Caco-2 (cell line): Measurements from ENCODE around the gene FAM171A2. TPM values are rescaled to one million over a fixed set of nuclear protein-coding genes. Genes with fewer than 3 reads are reported as not detected.
A peak's percentile ranks its signal among the peaks of the same experiment; 100 is the strongest.

Experiments used
- BruUV-seq: library from RNA; stranded (reverse); fragments of 400-500 nt; replicated peaks from 2 replicates; lab custom pipeline; 2021; lab: Mats Ljungman, UMichigan
- CTCF ChIA-PET: fragments of 300-600 bp; sonication (Branson Sonifier 250); formaldehyde crosslinking; loops from one replicate; lab custom pipeline; 2022; ENCODE audit warnings: antibody characterized with exemption; lab: Charles Lee
- POLR2A ChIA-PET: fragments of 300-600 bp; sonication (Branson Sonifier 250); formaldehyde crosslinking; loops from one replicate; lab custom pipeline; 2022; ENCODE audit warnings: antibody characterized with exemption; lab: Charles Lee
- DNase-seq, 2 experiments: peaks; one replicate each; pipeline versions ENCODE4 v3.0.0 to v3.0.0-alpha.2; 2020 to 2022
- H3K27me3 ChIP-seq: replicated peaks from 2 replicates; pipeline ENCODE4 v1.6.0; 2011; ENCODE audit warnings: low read length; ENCODE audit not compliant: control insufficient read depth, insufficient read depth
- H3K36me3 ChIP-seq: 2 replicates; pipeline ENCODE4 v1.5.1; 2011; ENCODE audit warnings: low read length; ENCODE audit not compliant: control insufficient read depth, insufficient read depth
- H3K4me1 ChIP-seq: fragments of 250-450 bp; sonication (Bioruptor Pico); 2 replicates; pipeline ENCODE4 v1.5.1; 2020; ENCODE audit warnings: mild to moderate bottlenecking
- H3K4me3 ChIP-seq: 2 replicates; pipeline ENCODE4 v1.5.1; 2011; ENCODE audit warnings: low read depth, mild to moderate bottlenecking, control low read depth, low read length
- H3K9me3 ChIP-seq: fragments of 250-450 bp; sonication (Bioruptor Pico); 2 replicates; pipeline ENCODE4 v1.5.1; 2020; ENCODE audit warnings: mild to moderate bottlenecking, moderate library complexity
- H3K27ac Mint-ChIP-seq: one replicate; pipeline ENCODE4 v1.8.0; 2022; ENCODE audit warnings: mixed read lengths; ENCODE audit not compliant: unreplicated experiment
- H3K27me3 Mint-ChIP-seq: one replicate; pipeline ENCODE4 v1.8.0; 2022; ENCODE audit warnings: mixed read lengths; ENCODE audit not compliant: insufficient read depth, unreplicated experiment
- H3K36me3 Mint-ChIP-seq: one replicate; pipeline ENCODE4 v1.8.0; 2022; ENCODE audit warnings: mild to moderate bottlenecking, mixed read lengths; ENCODE audit not compliant: insufficient read depth, unreplicated experiment
- H3K4me1 Mint-ChIP-seq: one replicate; pipeline ENCODE4 v1.8.0; 2022; ENCODE audit warnings: low read depth, mixed read lengths; ENCODE audit not compliant: unreplicated experiment
- H3K4me3 Mint-ChIP-seq: one replicate; pipeline ENCODE4 v1.8.0; 2022; ENCODE audit warnings: mild to moderate bottlenecking, moderate library complexity, mixed read lengths; ENCODE audit not compliant: unreplicated experiment
- H3K9me3 Mint-ChIP-seq: one replicate; pipeline ENCODE4 v1.8.0; 2022; ENCODE audit warnings: mixed read lengths; ENCODE audit not compliant: unreplicated experiment
- intact Hi-C: fragments of 100-400 bp; cut with micrococcal nuclease; formaldehyde crosslinking; loops from one replicate; pipeline ENCODE4 v1.10.0; 2022; ENCODE audit not compliant: unreplicated experiment
- total RNA-seq: library from RNA; stranded (reverse); gene quantifications from 2 replicates; pipeline ENCODE4 v1.2.3, GENCODE V29; 2022
- TF ChIP-seq, protein P1 (sequence below), 2 experiments: fragments of 200-600 bp in 1 of 2; IDR thresholded peaks; 1 replicate in 1 of 2; 2 replicates in 1 of 2; pipeline versions ENCODE4 v1.5.1 to v1.8.0; 2011 to 2022; ENCODE audit warnings: antibody characterized with exemption in 1 of 2, control low read depth in 1 of 2, inconsistent platforms in 1 of 2, low read depth in 1 of 2, low read length in 1 of 2, mild to moderate bottlenecking in 1 of 2, moderate library complexity in 1 of 2; ENCODE audit not compliant: insufficient read depth in 1 of 2, severe bottlenecking in 1 of 2, unreplicated experiment in 1 of 2

Gene FAM171A2
- total RNA-seq, 1 experiment from 2014 or later: 3.6 TPM

DNA sequence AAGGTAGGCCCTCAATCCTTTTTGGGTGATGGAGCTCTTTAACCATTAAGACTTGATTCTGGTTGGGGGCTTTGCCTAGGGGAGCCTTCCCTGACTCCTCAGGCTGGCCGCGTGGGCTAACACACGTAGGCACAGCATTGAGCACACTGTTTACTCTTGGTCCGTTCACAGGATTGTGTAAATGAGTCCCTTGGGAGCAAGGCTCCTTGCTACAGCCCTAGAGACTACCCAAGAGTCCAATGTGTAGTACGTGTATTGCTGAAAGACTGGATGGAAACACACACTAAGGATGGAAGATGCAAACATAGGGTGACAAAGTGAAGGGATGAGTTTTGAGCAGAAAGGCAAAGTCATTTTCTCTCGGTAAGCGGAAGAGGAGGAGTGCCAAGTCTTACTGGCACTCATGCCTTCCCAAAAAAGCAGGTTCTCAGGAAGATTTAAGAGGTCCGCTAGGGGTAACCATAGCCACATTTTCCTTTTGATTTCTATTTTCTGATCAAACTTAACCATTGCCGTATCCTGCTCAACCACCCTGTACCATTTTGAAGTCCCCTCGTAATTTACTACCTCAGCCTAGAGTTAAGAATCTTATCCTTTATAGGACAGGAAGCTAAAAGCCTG, 26.7 kb upstream of the FAM171A2 start:
- DNase-seq: peak in 1 of 2 experiments; percentile 16
- H3K36me3 ChIP-seq: no peaks in the 10 kb centered on the region
- H3K4me1 ChIP-seq: 0 out of 2 replicates have a peak, but pooled peaks cover 4% of the 10 kb centered on the region
- H3K27ac Mint-ChIP-seq: no peak overlapping the region
- intact Hi-C loops: no loop called here
- H3K9me3 Mint-ChIP-seq: no peaks in the 10 kb centered on the region
- TF ChIP-seq, protein P1, sequence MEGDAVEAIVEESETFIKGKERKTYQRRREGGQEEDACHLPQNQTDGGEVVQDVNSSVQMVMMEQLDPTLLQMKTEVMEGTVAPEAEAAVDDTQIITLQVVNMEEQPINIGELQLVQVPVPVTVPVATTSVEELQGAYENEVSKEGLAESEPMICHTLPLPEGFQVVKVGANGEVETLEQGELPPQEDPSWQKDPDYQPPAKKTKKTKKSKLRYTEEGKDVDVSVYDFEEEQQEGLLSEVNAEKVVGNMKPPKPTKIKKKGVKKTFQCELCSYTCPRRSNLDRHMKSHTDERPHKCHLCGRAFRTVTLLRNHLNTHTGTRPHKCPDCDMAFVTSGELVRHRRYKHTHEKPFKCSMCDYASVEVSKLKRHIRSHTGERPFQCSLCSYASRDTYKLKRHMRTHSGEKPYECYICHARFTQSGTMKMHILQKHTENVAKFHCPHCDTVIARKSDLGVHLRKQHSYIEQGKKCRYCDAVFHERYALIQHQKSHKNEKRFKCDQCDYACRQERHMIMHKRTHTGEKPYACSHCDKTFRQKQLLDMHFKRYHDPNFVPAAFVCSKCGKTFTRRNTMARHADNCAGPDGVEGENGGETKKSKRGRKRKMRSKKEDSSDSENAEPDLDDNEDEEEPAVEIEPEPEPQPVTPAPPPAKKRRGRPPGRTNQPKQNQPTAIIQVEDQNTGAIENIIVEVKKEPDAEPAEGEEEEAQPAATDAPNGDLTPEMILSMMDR (IDR thresholded peaks at IDR 0.05; ENCODE audit: insufficient read depth in 1 of 2, low read depth in 1 of 2, low read length in 1 of 2, severe bottlenecking in 1 of 2, unreplicated experiment in 1 of 2): no peak
- BruUV-seq: no TSS peak
- no peak overlapping the region for H3K4me3 ChIP-seq
- no peaks in the 10 kb centered on the region for H3K27me3 Mint-ChIP-seq
- no peaks in the 10 kb centered on the region for H3K4me1 Mint-ChIP-seq
- POLR2A ChIA-PET: no interaction called here
- H3K36me3 Mint-ChIP-seq: peaks cover 17% of the 10 kb centered on the region
- no peak overlapping the region for H3K4me3 Mint-ChIP-seq
- H3K27me3 ChIP-seq: no peaks in the 10 kb centered on the region
- CTCF ChIA-PET: no interaction called here
- H3K9me3 ChIP-seq: no peaks in the 10 kb centered on the region

DNA sequence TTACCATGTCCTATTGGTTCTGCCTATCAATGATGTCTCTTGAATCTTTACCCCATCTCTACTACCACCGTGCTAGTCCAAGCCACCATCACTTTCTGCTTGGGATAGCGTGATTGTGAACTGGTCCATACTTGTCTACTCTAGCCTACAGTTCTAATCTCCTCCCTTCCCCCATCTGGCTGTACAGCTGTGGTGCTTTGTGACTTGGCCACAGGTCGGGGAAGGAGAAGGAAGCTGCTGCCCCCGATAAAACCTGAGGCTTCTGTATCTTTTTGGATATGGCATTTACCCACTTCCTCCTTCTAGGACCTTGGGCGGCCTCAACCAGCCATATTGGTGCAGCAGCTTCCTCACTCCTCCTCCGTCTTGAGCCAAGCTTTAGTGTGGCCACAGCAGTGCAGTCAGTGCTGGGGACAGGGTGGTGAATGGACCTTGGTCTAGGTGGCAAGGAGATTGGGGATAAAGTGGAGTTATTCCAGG, 26.1 kb upstream of the FAM171A2 start:
- no peak overlapping the region for H3K4me3 Mint-ChIP-seq
- no peaks in the 10 kb centered on the region for H3K9me3 ChIP-seq
- BruUV-seq: no TSS peak
- TF ChIP-seq, protein P1 (IDR thresholded peaks at IDR 0.05; ENCODE audit: insufficient read depth in 1 of 2, low read depth in 1 of 2, low read length in 1 of 2, severe bottlenecking in 1 of 2, unreplicated experiment in 1 of 2): no peak
- DNase-seq: peak in 1 of 2 experiments; percentile 23
- no peak overlapping the region for H3K27ac Mint-ChIP-seq
- POLR2A ChIA-PET: no interaction called here
- H3K4me1 ChIP-seq: 0 out of 2 replicates have a peak, but pooled peaks cover 4% of the 10 kb centered on the region
- H3K4me3 ChIP-seq: no peak overlapping the region
- no peaks in the 10 kb centered on the region for H3K27me3 ChIP-seq
- CTCF ChIA-PET: no interaction called here
- intact Hi-C loops: no loop called here
- H3K9me3 Mint-ChIP-seq: no peaks in the 10 kb centered on the region
- H3K36me3 ChIP-seq: no peaks in the 10 kb centered on the region
- peaks cover 12% of the 10 kb centered on the region for H3K36me3 Mint-ChIP-seq
- H3K27me3 Mint-ChIP-seq: no peaks in the 10 kb centered on the region
- H3K4me1 Mint-ChIP-seq: no peaks in the 10 kb centered on the region

DNA sequence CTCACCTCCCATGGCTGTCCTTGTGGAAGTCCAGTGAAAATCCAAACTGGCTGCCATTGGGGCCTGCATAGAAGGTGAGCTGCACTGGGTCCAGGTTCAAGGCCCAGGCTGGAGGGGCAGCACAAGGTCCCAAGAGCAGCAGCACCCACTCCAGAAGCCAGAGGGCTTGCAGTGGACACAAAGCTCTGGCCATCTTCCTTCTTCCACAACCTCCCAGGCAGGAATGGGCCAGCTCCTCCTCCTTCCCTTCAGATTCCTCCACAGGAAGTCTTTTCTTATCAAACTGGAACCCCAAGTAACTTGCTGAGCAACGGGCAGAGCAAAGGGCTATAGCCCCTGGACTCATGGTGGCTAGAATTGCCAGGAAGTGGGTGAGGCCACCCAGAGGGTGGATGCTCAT, 25.6 kb upstream of the FAM171A2 start, which contains the start of gene ITGA2B:
TSS of gene ITGA2B (minus strand) at position 369 of the 400 bp plus-strand sequence. CDS start at position 193, 176 bp downstream.
- H3K36me3 Mint-ChIP-seq: peaks cover 7% of the 10 kb centered on the region
- POLR2A ChIA-PET: no interaction called here

More for the DNA sequence above, 25.6 kb upstream of the FAM171A2 start, which contains the start of gene ITGA2B:
- 0 out of 2 replicates have a peak, but pooled peaks cover 4% of the 10 kb centered on the region for H3K4me1 ChIP-seq
- H3K36me3 ChIP-seq: no peaks in the 10 kb centered on the region
- CTCF ChIA-PET: no interaction called here
- TF ChIP-seq, protein P1 (IDR thresholded peaks at IDR 0.05; ENCODE audit: insufficient read depth in 1 of 2, low read depth in 1 of 2, low read length in 1 of 2, severe bottlenecking in 1 of 2, unreplicated experiment in 1 of 2): no peak
- Mint-ChIP-seq H3K27ac (no peak within 1 kb of the TSS), H3K4me1 (no peaks in the 10 kb centered on the region), H3K27me3 (no peaks in the 10 kb centered on the region), H3K9me3 (no peaks in the 10 kb centered on the region), H3K4me3 (no peak within 1 kb of the TSS)
- no TSS peak for BruUV-seq
- no peak within 1 kb of the TSS for H3K4me3 ChIP-seq
- peak in 1 of 2 experiments; percentile 23 for DNase-seq
- H3K9me3 ChIP-seq: no peaks in the 10 kb centered on the region
- intact Hi-C loops: no loop called here
- H3K27me3 ChIP-seq: no peaks in the 10 kb centered on the region
